H1 (cell line): Measurements from ENCODE around the gene IGFALS. TPM values are rescaled to one million over a fixed set of nuclear protein-coding genes. Genes with fewer than 3 reads are reported as not detected.

ENCODE experiments used
- CTCF ChIA-PET: fragments of 300-600 bp; sonication (Branson Sonifier 250); formaldehyde crosslinking; loops from one replicate; lab custom pipeline; 2021; ENCODE audit not compliant: partially characterized antibody; lab: Charles Lee
- POLR2A ChIA-PET: fragments of 300-600 bp; sonication (Branson Sonifier 250); formaldehyde crosslinking; loops from one replicate; lab custom pipeline; 2021; ENCODE audit warnings: inconsistent platforms; ENCODE audit not compliant: partially characterized antibody; lab: Charles Lee
- DNase-seq, 2 experiments: peaks; one replicate each; pipeline versions ENCODE4 v3.0.0 to v3.0.0-alpha.2; 2010 to 2022; ENCODE audit warnings: low spot score in 2 of 2, low read depth in 1 of 2, mixed read lengths in 1 of 2
- FAIRE-seq: peaks from 2 replicates; lab custom pipeline; 2011; peaks lifted over from hg19 to GRCh38; lab: Jason Lieb, UNC
- H2AFZ ChIP-seq: 2 replicates; pipeline ENCODE4 v1.8.1; 2012; ENCODE audit warnings: low read length, inconsistent platforms
- H2AK5ac ChIP-seq: 2 replicates; pipeline ENCODE4 v1.6.1; 2013; ENCODE audit warnings: low read depth, low read length
- H2BK120ac ChIP-seq: replicated peaks from 2 replicates; pipeline ENCODE3; 2013; ENCODE audit warnings: low read depth, low read length, inconsistent platforms
- H2BK12ac ChIP-seq: 2 replicates; pipeline ENCODE4 v1.6.1; 2013; ENCODE audit warnings: low read depth, low read length
- H2BK15ac ChIP-seq: 2 replicates; pipeline ENCODE4 v1.6.1; 2013; ENCODE audit warnings: low read length
- H2BK20ac ChIP-seq: 2 replicates; pipeline ENCODE4 v1.6.1; 2013; ENCODE audit warnings: low read length
- H2BK5ac ChIP-seq: 2 replicates; pipeline ENCODE4 v1.6.1; 2013; ENCODE audit warnings: low read depth, low read length
- H3K14ac ChIP-seq: 2 replicates; pipeline ENCODE4 v1.6.1; 2013; ENCODE audit warnings: inconsistent platforms; ENCODE audit not compliant: insufficient read length
- H3K18ac ChIP-seq: 2 replicates; pipeline ENCODE4 v1.6.1; 2013; ENCODE audit warnings: low read length; ENCODE audit errors: extremely low read depth
- H3K23ac ChIP-seq: 2 replicates; pipeline ENCODE4 v1.6.1; 2013; ENCODE audit warnings: inconsistent platforms; ENCODE audit not compliant: insufficient read length
- H3K23me2 ChIP-seq: 2 replicates; pipeline ENCODE4 v1.6.1; 2013; ENCODE audit warnings: low read depth, low read length
- H3K27ac ChIP-seq: 2 replicates; pipeline ENCODE4 v1.6.1; 2011; ENCODE audit warnings: low read depth, low read length, inconsistent platforms
- H3K27me3 ChIP-seq, 4 experiments: replicated peaks in 1 of 4; 1 replicate in 1 of 4; 2 replicates in 3 of 4; pipeline versions ENCODE4 v1.6.1 to v1.8.1; 2011 to 2013; ENCODE audit warnings: low read length in 3 of 4, mild to moderate bottlenecking in 3 of 4, inconsistent platforms in 2 of 4, mixed read lengths in 2 of 4, moderate library complexity in 1 of 4; ENCODE audit not compliant: control insufficient read depth in 3 of 4, insufficient read depth in 3 of 4; ENCODE audit errors: extremely low read depth in 1 of 4
- H3K36me3 ChIP-seq, 4 experiments: 2 replicates each; pipeline versions ENCODE4 v1.6.1 to v1.8.1; 2011 to 2013; ENCODE audit warnings: mild to moderate bottlenecking in 4 of 4, low read length in 3 of 4, moderate library complexity in 2 of 4, control low read depth in 1 of 4, inconsistent platforms in 1 of 4; ENCODE audit not compliant: insufficient read depth in 4 of 4, control insufficient read depth in 2 of 4
- H3K4ac ChIP-seq: replicated peaks from 2 replicates; pipeline ENCODE3; 2013; ENCODE audit warnings: low read length, low read depth, mixed read lengths, inconsistent platforms; ENCODE audit not compliant: insufficient read length
- H3K4me1 ChIP-seq, 4 experiments: replicated peaks in 1 of 4; 1 replicate in 1 of 4; 2 replicates in 3 of 4; pipeline versions ENCODE4 v1.6.1 to v1.8.1; 2011 to 2013; ENCODE audit warnings: low read length in 3 of 4, inconsistent platforms in 2 of 4, mixed read lengths in 1 of 4; ENCODE audit not compliant: insufficient read depth in 4 of 4, control insufficient read depth in 3 of 4
- H3K4me2 ChIP-seq, 2 experiments: 2 replicates each; pipeline versions ENCODE4 v1.6.1 to v1.8.1; 2011 to 2013; ENCODE audit warnings: low read depth in 2 of 2, low read length in 2 of 2, control low read depth in 1 of 2, inconsistent platforms in 1 of 2, mild to moderate bottlenecking in 1 of 2; ENCODE audit not compliant: insufficient read depth in 1 of 2
- H3K4me3 ChIP-seq, 4 experiments: fragments of 200-600, 300-600 bp in 1 of 4; sonication (generic), shearing (Covaris generic), sonication (Bioruptor Twin) in 1 of 4; 2 replicates each; pipeline versions ENCODE4 v1.5.1 to v1.8.1; 2011 to 2016; ENCODE audit warnings: low read length in 4 of 4, low read depth in 3 of 4, control low read depth in 2 of 4, inconsistent platforms in 2 of 4, mild to moderate bottlenecking in 2 of 4, mixed read lengths in 1 of 4, moderate library complexity in 1 of 4; ENCODE audit not compliant: insufficient read depth in 2 of 4; ENCODE audit errors: extremely low read depth in 1 of 4
- H3K56ac ChIP-seq: replicated peaks from 2 replicates; pipeline ENCODE3; 2013; ENCODE audit warnings: low read depth, mild to moderate bottlenecking, mixed read lengths, low read length, inconsistent platforms; ENCODE audit not compliant: insufficient read length
- H3K79me1 ChIP-seq: 2 replicates; pipeline ENCODE4 v1.6.1; 2013; ENCODE audit warnings: low read depth, low read length, control low read depth
- H3K79me2 ChIP-seq, 2 experiments: 2 replicates each; pipeline versions ENCODE4 v1.6.1 to v1.8.1; 2012 to 2013; ENCODE audit warnings: low read length in 2 of 2, mild to moderate bottlenecking in 2 of 2, inconsistent platforms in 1 of 2; ENCODE audit not compliant: insufficient read depth in 2 of 2, control insufficient read depth in 1 of 2
- H3K9ac ChIP-seq, 4 experiments: replicated peaks in 1 of 4; 1 replicate in 1 of 4; 2 replicates in 3 of 4; pipeline versions ENCODE4 v1.6.1 to v1.8.1; 2011 to 2013; ENCODE audit warnings: low read depth in 3 of 4, low read length in 3 of 4, control low read depth in 2 of 4, mild to moderate bottlenecking in 2 of 4, moderate library complexity in 2 of 4, inconsistent platforms in 1 of 4; ENCODE audit errors: extremely low read depth in 1 of 4
- H3K9me3 ChIP-seq, 2 experiments: 2 replicates each; pipeline versions ENCODE4 v1.6.1 to v1.8.1; 2012 to 2013; ENCODE audit warnings: mild to moderate bottlenecking in 2 of 2, moderate library complexity in 2 of 2, control low read depth in 1 of 2, inconsistent platforms in 1 of 2, low read depth in 1 of 2, low read length in 1 of 2, mixed read lengths in 1 of 2; ENCODE audit not compliant: insufficient read depth in 2 of 2
- H4K20me1 ChIP-seq, 2 experiments: replicated peaks in 1 of 2; 2 replicates each; pipeline versions ENCODE3 to v1.8.1; 2011 to 2013; ENCODE audit warnings: inconsistent platforms in 2 of 2, low read length in 2 of 2, mild to moderate bottlenecking in 1 of 2; ENCODE audit not compliant: insufficient read depth in 2 of 2, control insufficient read depth in 1 of 2
- H4K5ac ChIP-seq: 2 replicates; pipeline ENCODE4 v1.6.1; 2013; ENCODE audit warnings: low read length, low read depth, mixed read lengths, inconsistent platforms; ENCODE audit not compliant: insufficient read length
- H4K8ac ChIP-seq: 2 replicates; pipeline ENCODE4 v1.8.0; 2013; ENCODE audit warnings: mild to moderate bottlenecking, moderate library complexity, low read length, inconsistent platforms; ENCODE audit not compliant: insufficient read depth; ENCODE audit errors: extremely low read depth
- H4K91ac ChIP-seq: replicated peaks from 2 replicates; pipeline ENCODE3; 2013; ENCODE audit warnings: low read length, mixed read lengths, inconsistent platforms; ENCODE audit not compliant: insufficient read length
- BCL11A ChIP-seq, 2 experiments: IDR thresholded peaks; one replicate each; pipeline ENCODE4 v1.6.1; 2011; ENCODE audit warnings: low read depth in 2 of 2, low read length in 2 of 2, mild to moderate bottlenecking in 2 of 2
- WGBS, 2 experiments: shearing (Covaris generic) in 1 of 2; methylation state at CpG; one replicate each; pipeline versions ENCODE4 v1.1.6 to v1.1.7; 2013 to 2015; ENCODE audit warnings: low lambda C conversion rate in 2 of 2, mixed read lengths in 2 of 2, inconsistent platforms in 1 of 2, low coverage in 1 of 2, missing lambda C conversion rate in 1 of 2; ENCODE audit not compliant: insufficient replicate concordance in 2 of 2, insufficient coverage in 1 of 2, insufficient read length in 1 of 2; ENCODE audit errors: extremely low coverage in 1 of 2, missing lambda C conversion rate in 1 of 2; 5-methylcytosine and 5-hydroxymethylcytosine counted together
- polyA plus RNA-seq, 7 experiments: library from polyadenylated mRNA; depleted of rRNA in 3 of 7; stranded (reverse) in 5 of 7; unstranded in 2 of 7; fragments of >200 nt in 5 of 7; fragments of 200-250 nt in 2 of 7; gene quantifications; 1 replicate in 5 of 7; 2 replicates in 1 of 7; 4 replicates in 1 of 7; pipeline versions ENCODE4 v1.2.1 to v1.2.3, GENCODE V29; 2011 to 2013; ENCODE audit warnings: missing spikeins in 2 of 7, mixed read lengths in 2 of 7
- total RNA-seq: library from RNA; stranded (reverse); fragmentation: NEBNext Ultra II Directional; extraction: Animal tissue kit (Norgen Biotek cat#: 25700); gene quantifications from 2 replicates; pipeline ENCODE4 v1.2.1, GENCODE V29; 2021
- TF ChIP-seq, protein P1 (sequence below): IDR thresholded peaks from 2 replicates; pipeline ENCODE4 v1.6.1; 2012; ENCODE audit warnings: inconsistent platforms

IGFALS gene
- total and polyA plus RNA-seq, 2 of the 8 experiments (the other 6 are each of a cell fraction or from before 2014, with no cell fraction given): not detected

DNA sequence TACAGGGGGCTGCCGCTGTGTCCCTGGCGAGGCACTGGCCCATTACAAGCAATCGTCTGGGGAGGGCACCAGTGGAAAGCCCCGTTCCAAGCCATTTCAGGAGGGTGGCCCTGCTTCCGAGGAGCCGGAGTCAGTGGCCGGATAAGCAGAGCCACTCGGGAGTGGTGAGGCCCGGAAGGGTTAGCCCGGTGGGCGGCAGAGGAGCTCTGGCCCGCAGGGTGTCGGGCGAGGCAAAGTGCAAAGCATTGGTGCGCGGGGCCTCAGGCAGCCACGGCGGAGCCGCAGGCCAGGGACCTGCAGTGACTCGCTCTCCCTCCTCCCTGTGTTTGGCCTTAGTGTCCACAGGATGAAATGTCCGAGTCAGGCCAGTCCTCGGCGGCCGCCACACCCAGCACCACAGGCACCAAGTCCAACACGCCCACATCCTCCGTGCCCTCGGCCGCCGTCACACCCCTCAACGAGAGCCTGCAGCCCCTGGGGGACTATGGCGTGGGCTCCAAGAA is 46.8 kb downstream of the IGFALS start:
- Histone ChIP-seq H3K79me1 (no peaks in the 10 kb centered on the region), H2BK15ac (no peak overlapping the region), H2BK20ac (no peak overlapping the region), H3K4ac (no peak overlapping the region), H3K23ac (no peak overlapping the region), H2AK5ac (no peak overlapping the region), H4K8ac (peak overlapping the region; percentile 85; the same call in 1 of the 2 replicates), H3K36me3 (peaks cover 0 to 14% (median 2%) of the 10 kb centered on the region in 4 experiments; a peak in 4 of 8 replicates), H3K4me1 (no peaks in the 10 kb centered on the region), H3K27me3 (no peaks in the 10 kb centered on the region), H3K9ac (no peak overlapping the region), H4K91ac (no peak overlapping the region), H3K9me3 (no peaks in the 10 kb centered on the region), H2BK120ac (no peak overlapping the region), H2BK5ac (no peak overlapping the region), H3K18ac (no peak overlapping the region), H3K23me2 (no peaks in the 10 kb centered on the region), H3K14ac (no peak overlapping the region), H2BK12ac (no peak overlapping the region), H3K27ac (no peak overlapping the region), H3K56ac (no peak overlapping the region), H4K5ac (no peak overlapping the region), H2AFZ (no peak overlapping the region), H3K79me2 (no peaks in the 10 kb centered on the region), H4K20me1 (peaks cover 0 to 6% of the 10 kb centered on the region in 2 experiments), H3K4me3 (no peak overlapping the region), H3K4me2 (no peak overlapping the region)
- POLR2A ChIA-PET: interaction anchor here (0.7 to 5.5 kb wide), 4 partner anchors 10 to 22 kb away, joined by 3 to 18 read pairs (median 4); no protein-coding TSS in a partner anchor
- no peak for DNase-seq
- CTCF ChIA-PET: interaction anchor here (0.6 to 3.1 kb wide), 4 partner anchors 10 to 190 kb away, joined by 3 to 12 read pairs (median 6); no protein-coding TSS in a partner anchor
- TF ChIP-seq, protein P1, sequence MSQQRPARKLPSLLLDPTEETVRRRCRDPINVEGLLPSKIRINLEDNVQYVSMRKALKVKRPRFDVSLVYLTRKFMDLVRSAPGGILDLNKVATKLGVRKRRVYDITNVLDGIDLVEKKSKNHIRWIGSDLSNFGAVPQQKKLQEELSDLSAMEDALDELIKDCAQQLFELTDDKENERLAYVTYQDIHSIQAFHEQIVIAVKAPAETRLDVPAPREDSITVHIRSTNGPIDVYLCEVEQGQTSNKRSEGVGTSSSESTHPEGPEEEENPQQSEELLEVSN: no peak
- TF ChIP-seq BCL11A (IDR thresholded peaks at IDR 0.05; ENCODE audit: low read depth in 2 of 2, low read length in 2 of 2): no peak
- WGBS, 2 experiments: 85% methylated on average over 28 of the region's 31 CpGs; no CpG with 5 or more reads in 1 of the 2 experiments
- no peak for FAIRE-seq
